ENCODE results near the gene NPC1. TPM values are rescaled to one million over a fixed set of nuclear protein-coding genes. Genes with fewer than 3 reads are reported as not detected.

NPC1 gene
- total and polyA plus RNA-seq, 2 of the 8 experiments (the other 6 are each of a cell fraction or from before 2014, with no cell fraction given) = 34.1 to 39.5 TPM

DNA sequence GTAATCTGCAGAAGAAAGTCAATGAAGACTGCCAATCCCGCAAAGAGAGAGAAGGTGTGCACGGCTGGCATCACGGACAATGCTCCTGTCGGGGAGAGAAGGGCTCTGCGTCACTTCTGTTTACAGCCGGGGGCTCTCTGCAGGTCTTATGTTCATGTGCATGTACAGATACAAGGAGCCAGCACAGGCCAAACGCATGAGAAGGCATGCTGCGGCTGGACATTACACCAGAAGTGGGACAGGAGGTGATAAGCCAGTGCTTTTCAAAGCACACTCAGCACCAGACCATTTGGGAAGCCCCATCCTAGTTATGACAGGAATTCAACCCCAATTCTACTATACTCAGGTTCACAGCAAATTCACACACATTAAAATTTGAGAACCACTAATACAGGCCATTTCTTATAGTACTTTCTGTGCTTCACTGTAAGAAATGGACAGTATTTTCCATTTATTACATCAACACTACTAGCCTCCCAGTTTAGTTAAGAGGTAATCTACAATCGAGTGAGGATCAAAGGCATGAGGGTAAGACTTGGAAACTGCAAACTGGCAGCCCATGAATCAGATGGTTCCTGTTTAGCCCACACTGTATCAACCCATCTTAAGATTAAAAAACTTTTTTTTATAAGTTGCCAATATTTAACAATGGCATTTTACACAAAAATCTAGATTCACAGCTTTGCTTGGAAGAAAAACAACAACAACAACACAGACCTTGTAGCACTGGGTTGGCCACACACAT, 44.8 kb downstream of the NPC1 start:
- no peak overlapping the region for H3K4me3 ChIP-seq (ENCODE audit: extremely low read depth in 1 of 4, insufficient read depth in 2 of 4, low read depth in 3 of 4, low read length in 4 of 4)
- H3K14ac ChIP-seq (ENCODE audit: insufficient read length) = no peak overlapping the region
- H2BK120ac ChIP-seq (replicated peaks; ENCODE audit: low read depth, low read length) = no peak overlapping the region
- no peak overlapping the region for H4K8ac ChIP-seq (ENCODE audit: extremely low read depth, insufficient read depth, low read length)
- H4K5ac ChIP-seq (ENCODE audit: insufficient read length, low read depth, low read length) = no peak overlapping the region
- H3K27ac ChIP-seq (ENCODE audit: low read depth, low read length) = no peak overlapping the region
- H3K23ac ChIP-seq (ENCODE audit: insufficient read length) = no peak overlapping the region
- H3K4ac ChIP-seq (replicated peaks; ENCODE audit: insufficient read length, low read depth, low read length) = no peak overlapping the region
- no peaks in the 10 kb centered on the region for H3K27me3 ChIP-seq (replicated peaks in 1 of 4; ENCODE audit: control insufficient read depth in 3 of 4, extremely low read depth in 1 of 4, insufficient read depth in 3 of 4, low read length in 3 of 4)
- ChIA-PET CTCF (ENCODE audit: partially characterized antibody) (interaction anchor here (1.2 kb wide), 2 partner anchors 47 to 162 kb away, joined by 3 read pairs; no protein-coding TSS in a partner anchor), POLR2A (ENCODE audit: partially characterized antibody) (no interaction called here)
- TF ChIP-seq BACH1 (IDR thresholded peaks at IDR 0.05; ENCODE audit: low read length) = no peak
- H3K4me2 ChIP-seq (ENCODE audit: insufficient read depth in 1 of 2, low read depth in 2 of 2, low read length in 2 of 2) = no peak overlapping the region
- 95% methylated on average over 9 of the region's 9 CpGs; no CpG with 5 or more reads in 1 of the 2 experiments for WGBS, 2 experiments (ENCODE audit: extremely low coverage in 1 of 2, insufficient coverage in 1 of 2, insufficient read length in 1 of 2, insufficient replicate concordance in 2 of 2, low coverage in 1 of 2, low lambda C conversion rate in 2 of 2, missing lambda C conversion rate in 1 of 2)
- no peaks in the 10 kb centered on the region for H3K79me2 ChIP-seq (ENCODE audit: control insufficient read depth in 1 of 2, insufficient read depth in 2 of 2, low read length in 2 of 2)
- H3K9ac ChIP-seq (replicated peaks in 1 of 4; ENCODE audit: extremely low read depth in 1 of 4, low read depth in 3 of 4, low read length in 3 of 4) = no peak overlapping the region
- H2BK12ac ChIP-seq (ENCODE audit: low read depth, low read length) = no peak overlapping the region
- H3K36me3 ChIP-seq (ENCODE audit: control insufficient read depth in 2 of 4, insufficient read depth in 4 of 4, low read length in 3 of 4) = peaks cover 41 to 68% (median 61%) of the 10 kb centered on the region in 4 experiments
- no peak overlapping the region for H2BK5ac ChIP-seq (ENCODE audit: low read depth, low read length)
- H3K23me2 ChIP-seq (ENCODE audit: low read depth, low read length) = no peaks in the 10 kb centered on the region
- no peak overlapping the region for H2BK20ac ChIP-seq (ENCODE audit: low read length)
- H3K18ac ChIP-seq (ENCODE audit: extremely low read depth, low read length) = no peak overlapping the region
- H3K9me3 ChIP-seq (ENCODE audit: insufficient read depth in 2 of 2, low read depth in 1 of 2, low read length in 1 of 2) = no peaks in the 10 kb centered on the region
- FAIRE-seq (no peak), DNase-seq (ENCODE audit: low read depth in 1 of 2, low spot score in 2 of 2) (no peak)
- H3K56ac ChIP-seq (replicated peaks; ENCODE audit: insufficient read length, low read depth, low read length) = no peak overlapping the region
- no peak overlapping the region for H4K91ac ChIP-seq (replicated peaks; ENCODE audit: insufficient read length, low read length)
- H3K79me1 ChIP-seq (ENCODE audit: low read depth, low read length) = no peaks in the 10 kb centered on the region
- no peaks in the 10 kb centered on the region for H3K4me1 ChIP-seq (replicated peaks in 1 of 4; ENCODE audit: control insufficient read depth in 3 of 4, insufficient read depth in 4 of 4, low read length in 3 of 4)
- H4K20me1 ChIP-seq (replicated peaks in 1 of 2; ENCODE audit: control insufficient read depth in 1 of 2, insufficient read depth in 2 of 2, low read length in 2 of 2) = peaks cover 1 to 2% of the 10 kb centered on the region in 2 experiments
- H2BK15ac ChIP-seq (ENCODE audit: low read length) = no peak overlapping the region
- no peak overlapping the region for H2AK5ac ChIP-seq (ENCODE audit: low read depth, low read length)
- no peak overlapping the region for H2AFZ ChIP-seq (ENCODE audit: low read length)

All from H1 (cell line).